HepG2 (cell line): ENCODE data around the gene ALDH7A1. TPM values are rescaled to one million over a fixed set of nuclear protein-coding genes. Genes with fewer than 3 reads are reported as not detected.

Experiments
- ATAC-seq: fragments of 200-7000 bp; cut with Tn5 transposase; 3 replicates; pipeline ENCODE4 v1.9.1; 2020; ENCODE audit warnings: mild to moderate bottlenecking, moderate library complexity
- BruUV-seq: library from RNA; stranded (reverse); fragments of 400-500 nt; replicated peaks from 2 replicates; lab custom pipeline; 2021; lab: Mats Ljungman, UMichigan
- CTCF ChIA-PET: fragments of 300-600 bp; formaldehyde crosslinking; extraction: SDS; loops from one replicate; lab custom pipeline; 2021; ENCODE audit warnings: low total read pairs, inconsistent platforms, low intra/inter-chr PET ratio; lab: Yijun Ruan, JAX
- POLR2A ChIA-PET: fragments of 350-600 bp; sonication (Branson Sonifier 250); formaldehyde crosslinking; loops from one replicate; lab custom pipeline; 2020; ENCODE audit warnings: antibody characterized with exemption, inconsistent platforms; lab: Yijun Ruan, JAX
- DNase-seq: peaks from one replicate; pipeline ENCODE4 v3.0.0-alpha.2; 2015; ENCODE audit warnings: low spot score
- FAIRE-seq: peaks from 3 replicates; lab custom pipeline; 2011; peaks lifted over from hg19 to GRCh38; lab: Jason Lieb, UNC
- H2AFZ ChIP-seq: one replicate; pipeline ENCODE4 v1.6.1; 2011; ENCODE audit warnings: low read length, inconsistent platforms
- H3K27ac ChIP-seq: fragments of 300-600 bp; 3 replicates; pipeline ENCODE4 v1.8.0; 2011; ENCODE audit warnings: mixed run types, mild to moderate bottlenecking, mixed read lengths, low read length, inconsistent platforms; ENCODE audit not compliant: insufficient read depth; ENCODE audit errors: extremely low read length
- H3K27me3 ChIP-seq, 2 experiments: fragments of 200-600 bp in 1 of 2; 2 replicates in 1 of 2; 3 replicates in 1 of 2; pipeline versions ENCODE4 v1.6.0 to v1.8.0; 2011; ENCODE audit warnings: low read length in 2 of 2, mild to moderate bottlenecking in 2 of 2, moderate library complexity in 2 of 2, inconsistent platforms in 1 of 2; ENCODE audit not compliant: insufficient read depth in 2 of 2, control insufficient read depth in 1 of 2
- H3K36me3 ChIP-seq, 2 experiments: fragments of 200-600 bp in 1 of 2; replicated peaks in 1 of 2; 2 replicates in 1 of 2; 3 replicates in 1 of 2; pipeline versions ENCODE4 v1.5.1 to v1.8.0; 2011; ENCODE audit warnings: low read length in 2 of 2, inconsistent platforms in 1 of 2; ENCODE audit not compliant: insufficient read depth in 2 of 2, control insufficient read depth in 1 of 2
- H3K4me1 ChIP-seq: 2 replicates; pipeline ENCODE4 v1.5.1; 2012; ENCODE audit warnings: low read length, inconsistent platforms; ENCODE audit not compliant: insufficient read depth
- H3K4me2 ChIP-seq: 2 replicates; pipeline ENCODE4 v1.6.0; 2011; ENCODE audit warnings: low read depth, low read length, inconsistent platforms
- H3K4me3 ChIP-seq, 3 experiments: fragments of 200-600 bp in 1 of 3; sonication (generic), shearing (Covaris generic) in 1 of 3; replicated peaks in 1 of 3; 2 replicates each; pipeline ENCODE4 v1.5.1; 2011 to 2016; ENCODE audit warnings: low read length in 3 of 3, inconsistent platforms in 2 of 3, low read depth in 2 of 3, mild to moderate bottlenecking in 2 of 3, control low read depth in 1 of 3, mixed read lengths in 1 of 3; ENCODE audit not compliant: insufficient read depth in 1 of 3
- H3K79me2 ChIP-seq: one replicate; pipeline ENCODE4 v1.6.1; 2011; ENCODE audit warnings: low read length, inconsistent platforms; ENCODE audit not compliant: insufficient read depth
- H3K9ac ChIP-seq: 2 replicates; pipeline ENCODE4 v1.6.0; 2011; ENCODE audit warnings: mild to moderate bottlenecking, low read depth, low read length, inconsistent platforms; ENCODE audit not compliant: insufficient read depth
- H3K9me3 ChIP-seq: 2 replicates; pipeline ENCODE4 v1.5.1; 2012; ENCODE audit warnings: mild to moderate bottlenecking, low read length
- H4K20me1 ChIP-seq: 2 replicates; pipeline ENCODE4 v1.6.0; 2011; ENCODE audit warnings: inconsistent platforms, mild to moderate bottlenecking, low read length, moderate library complexity; ENCODE audit not compliant: insufficient read depth
- CEBPG ChIP-seq: IDR thresholded peaks from 2 replicates; pipeline ENCODE4 v1.6.1; 2016
- DPF2 ChIP-seq: sonication (generic); formaldehyde crosslinking; IDR thresholded peaks from 2 replicates; pipeline ENCODE4 v1.4.0; 2020; ENCODE audit warnings: mild to moderate bottlenecking, low read depth, missing genetic modification reagents, borderline replicate concordance
- ESRRA ChIP-seq: sonication (generic); formaldehyde crosslinking; IDR thresholded peaks from 2 replicates; pipeline ENCODE4 v1.5.1; 2020; ENCODE audit warnings: mild to moderate bottlenecking, low read depth, missing genetic modification reagents
- GABPA ChIP-seq, 2 experiments: IDR thresholded peaks; 2 replicates each; pipeline ENCODE4 v1.6.1; 2011 to 2016; ENCODE audit warnings: low read depth in 2 of 2, low read length in 1 of 2, missing biosample characterization in 1 of 2, missing genetic modification characterization in 1 of 2
- KDM1A ChIP-seq: IDR thresholded peaks from 2 replicates; pipeline ENCODE4 v1.6.1; 2016; ENCODE audit warnings: missing compliant biosample characterization
- KLF6 ChIP-seq: IDR thresholded peaks from 2 replicates; pipeline ENCODE4 v1.8.0; 2016; ENCODE audit warnings: missing biosample characterization, missing genetic modification reagents
- MAZ ChIP-seq, 2 experiments: sonication (generic) in 1 of 2; formaldehyde crosslinking in 1 of 2; IDR thresholded peaks; 2 replicates each; pipeline versions ENCODE4 v1.5.0 to v1.6.1; 2012 to 2020; ENCODE audit warnings: low read depth in 2 of 2, mild to moderate bottlenecking in 2 of 2, borderline replicate concordance in 1 of 2, improper control_type of control experiment in 1 of 2, low read length in 1 of 2, missing genetic modification reagents in 1 of 2, moderate library complexity in 1 of 2
- MZF1 ChIP-seq: sonication (generic); formaldehyde crosslinking; IDR thresholded peaks from 2 replicates; pipeline ENCODE4 v1.8.1; 2023; ENCODE audit warnings: mild to moderate bottlenecking, missing genetic modification reagents, borderline replicate concordance
- NFE2 ChIP-seq: sonication (generic); formaldehyde crosslinking; IDR thresholded peaks from 2 replicates; pipeline ENCODE4 v1.4.0; 2020; ENCODE audit warnings: missing genetic modification reagents
- NFIB ChIP-seq: sonication (generic); formaldehyde crosslinking; IDR thresholded peaks from 2 replicates; pipeline ENCODE4 v1.9.0; 2021; ENCODE audit warnings: missing genetic modification reagents, mild to moderate bottlenecking, borderline replicate concordance
- SNAPC5 ChIP-seq: sonication (generic); formaldehyde crosslinking; IDR thresholded peaks from 2 replicates; pipeline ENCODE4 v1.8.1; 2023; ENCODE audit warnings: mild to moderate bottlenecking, missing genetic modification reagents, borderline replicate concordance
- SP4 ChIP-seq: sonication (generic); formaldehyde crosslinking; IDR thresholded peaks from 2 replicates; pipeline ENCODE4 v1.8.1; 2023; ENCODE audit warnings: mild to moderate bottlenecking, missing genetic modification reagents
- SYNCRIP ChIP-seq: fragments of 200-400 bp; formaldehyde crosslinking; IDR thresholded peaks from 2 replicates; pipeline ENCODE4 v1.6.1; 2018; ENCODE audit warnings: mild to moderate bottlenecking, low read depth, low read length; ENCODE audit not compliant: insufficient read depth
- ZBTB1 ChIP-seq: sonication (generic); formaldehyde crosslinking; IDR thresholded peaks from 2 replicates; pipeline ENCODE4 v1.4.0; 2020; ENCODE audit warnings: missing genetic modification reagents, borderline replicate concordance
- ZBTB38 ChIP-seq: sonication (generic); formaldehyde crosslinking; IDR thresholded peaks from 2 replicates; pipeline ENCODE4 v1.5.1; 2020; ENCODE audit warnings: mild to moderate bottlenecking, missing genetic modification reagents
- ZNF337 ChIP-seq: sonication (generic); formaldehyde crosslinking; IDR thresholded peaks from 2 replicates; pipeline ENCODE4 v1.5.1; 2020; ENCODE audit warnings: missing genetic modification reagents, low read depth, mild to moderate bottlenecking, borderline replicate concordance
- ZNF7 ChIP-seq: IDR thresholded peaks from 2 replicates; pipeline ENCODE4 v1.6.1; 2016; ENCODE audit warnings: missing biosample characterization, missing genetic modification reagents
- WGBS: methylation state at CpG from one replicate; pipeline ENCODE4 v1.1.6; 2017; ENCODE audit warnings: low lambda C conversion rate; 5-methylcytosine and 5-hydroxymethylcytosine counted together
- in situ Hi-C: cut with HindIII; loops from 2 replicates; pipeline ENCODE4 v1.10.0; 2017; ENCODE audit warnings: low pct_unique_long_range_greater_than_20kb; ENCODE audit not compliant: extremely low pct_ligation_motif_present
- intact Hi-C: fragments of 100-400 bp; cut with micrococcal nuclease; formaldehyde crosslinking; loops from one replicate; pipeline ENCODE4 v1.10.0; 2022; ENCODE audit not compliant: unreplicated experiment
- polyA plus RNA-seq, 8 experiments: library from polyadenylated mRNA; depleted of rRNA in 3 of 8; stranded (reverse) in 7 of 8; unstranded in 1 of 8; fragments of >200 nt; fragmentation: Illumina TruSeq in 4 of 8; extraction: Trizol in 4 of 8; gene quantifications; 2 replicates each; pipeline versions ENCODE4 v1.2.1 to v1.2.3, GENCODE V29; 2011 to 2016; ENCODE audit warnings: low read depth in 4 of 8, missing spikeins in 1 of 8, mixed read lengths in 1 of 8; ENCODE audit not compliant: insufficient read depth in 1 of 8
- total RNA-seq, 5 experiments: library from RNA; depleted of rRNA; stranded (reverse); fragments of >200 nt; fragmentation: Illumina TruSeq; extraction: Trizol; gene quantifications; 2 replicates each; pipeline ENCODE4 v1.2.3, GENCODE V29; 2016; ENCODE audit warnings: low read depth in 1 of 5
- TF ChIP-seq, protein P1 (sequence below): sonication (generic); formaldehyde crosslinking; IDR thresholded peaks from 2 replicates; pipeline ENCODE4 v1.5.0; 2020; ENCODE audit warnings: missing genetic modification reagents

The ALDH7A1 gene
- total and polyA plus RNA-seq, 2 of the 13 experiments (the other 11 are each of a cell fraction or from before 2014, with no cell fraction given), result 69.0 to 100 TPM

DNA sequence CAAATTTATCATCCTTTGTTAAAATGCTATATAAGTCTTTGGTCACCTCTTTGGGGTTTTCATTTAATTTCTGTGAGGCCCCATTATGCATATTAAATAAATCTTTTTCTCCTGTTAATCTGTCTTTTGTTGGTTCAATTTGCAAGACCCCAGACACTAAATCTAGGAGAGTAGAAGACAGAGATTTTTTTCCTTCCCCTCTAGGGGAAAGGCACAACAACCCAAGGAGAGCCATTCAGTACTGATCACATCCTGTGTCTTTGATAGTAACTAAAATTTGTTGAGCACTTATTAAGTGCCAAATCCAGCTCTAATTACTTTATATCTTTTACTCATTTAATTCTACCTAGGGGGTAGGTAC is 74.4 kb downstream of the ALDH7A1 start:
- Histone ChIP-seq H3K9me3 (no peaks in the 10 kb centered on the region), H4K20me1 (no peaks in the 10 kb centered on the region), H3K4me1 (no peaks in the 10 kb centered on the region; the same call in 1 of the 2 replicates), H3K27ac (no peak overlapping the region), H3K27me3 (no peaks in the 10 kb centered on the region), H3K79me2 (no peaks in the 10 kb centered on the region), H3K36me3 (no peaks in the 10 kb centered on the region), H3K9ac (no peak overlapping the region), H2AFZ (no peak overlapping the region), H3K4me3 (no peak overlapping the region), H3K4me2 (no peak overlapping the region)
- ChIA-PET CTCF (no interaction called here), POLR2A (no interaction called here)
- ATAC-seq (no peak), DNase-seq (no peak), FAIRE-seq (no peak)
- BruUV-seq, result no TSS peak
- intact Hi-C loops, result no loop called here
- no peak for TF ChIP-seq GABPA (IDR thresholded peaks at IDR 0.05; ENCODE audit: low read depth, low read length)
- no peak for TF ChIP-seq GABPA (CRISPR knock-in tag; IDR thresholded peaks at IDR 0.05; ENCODE audit: low read depth)
- no peak for TF ChIP-seq SNAPC5 (CRISPR knock-in tag)
- TF ChIP-seq ESRRA (CRISPR knock-in tag), result no peak
- in situ Hi-C loops, result no loop called here

DNA sequence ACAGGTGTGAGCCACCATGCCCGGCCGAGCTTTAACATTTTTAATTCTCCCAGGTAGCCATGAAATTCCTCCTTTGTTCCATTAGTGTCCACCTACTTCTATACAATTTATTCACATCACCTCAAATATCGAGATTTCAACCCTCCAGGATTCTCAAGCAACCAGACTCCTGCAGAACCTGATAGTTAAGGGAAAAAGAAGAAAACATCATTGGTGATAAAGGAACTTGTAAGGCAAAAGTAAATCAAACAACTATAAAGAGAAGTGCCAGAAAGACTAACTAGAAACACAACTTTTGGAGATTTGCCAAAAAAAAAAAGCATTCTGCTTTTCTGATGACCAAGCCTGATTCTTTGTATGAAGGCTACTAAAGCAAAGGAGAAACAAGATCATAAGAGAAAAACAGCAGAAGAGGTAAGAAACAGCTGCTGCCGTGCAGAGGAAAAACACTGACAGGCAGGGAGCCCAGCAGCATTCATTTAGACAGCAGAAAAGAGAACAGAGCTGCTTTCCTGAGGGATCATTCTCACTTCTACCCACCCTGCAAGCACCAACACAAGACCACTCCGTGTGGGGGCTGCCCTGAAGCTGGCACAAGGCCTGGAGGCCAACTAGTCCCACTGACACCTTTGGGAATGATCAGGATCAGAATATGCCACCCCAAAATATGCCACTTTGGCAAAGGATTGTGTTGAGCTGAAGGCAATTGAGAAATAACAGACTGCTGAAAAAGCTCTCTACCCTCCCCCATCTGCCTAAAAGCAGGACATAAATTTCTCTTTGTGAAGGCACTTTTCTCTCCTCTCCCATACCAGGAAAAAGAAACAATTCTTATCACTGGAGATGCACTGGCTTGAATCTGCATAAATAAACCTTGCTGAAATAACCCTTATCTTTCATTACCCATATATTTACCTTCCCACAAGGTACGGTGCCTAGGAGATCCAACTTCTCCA is 75.1 kb downstream of the ALDH7A1 start:
- H3K4me2 ChIP-seq, result no peak overlapping the region
- ChIA-PET POLR2A (interaction anchor here (0.9 kb wide), 1 partner anchor 149 kb away, joined by 3 read pairs; no protein-coding TSS in a partner anchor), CTCF (no interaction called here)
- FAIRE-seq, result no peak
- no peak overlapping the region for H3K9ac ChIP-seq
- H4K20me1 ChIP-seq, result no peaks in the 10 kb centered on the region
- no peaks in the 10 kb centered on the region for H3K79me2 ChIP-seq
- H3K4me1 ChIP-seq, result no peaks in the 10 kb centered on the region; the same call in 1 of the 2 replicates
- WGBS, result 12% methylated on average over 6 of the region's 6 CpGs
- H3K36me3 ChIP-seq, result no peaks in the 10 kb centered on the region
- no peaks in the 10 kb centered on the region for H3K27me3 ChIP-seq
- no peak for DNase-seq
- BruUV-seq, result no TSS peak
- H3K4me3 ChIP-seq, result no peak overlapping the region
- H3K9me3 ChIP-seq, result no peaks in the 10 kb centered on the region
- H3K27ac ChIP-seq, result no peak overlapping the region
- in situ Hi-C loops, result no loop called here
- peak overlapping the region; percentile 46 for H2AFZ ChIP-seq
- intact Hi-C loops, result no loop called here
- no peak for ATAC-seq
- TF ChIP-seq CEBPG (CRISPR knock-in tag) (no peak), ZBTB38 (CRISPR knock-in tag) (no peak), DPF2 (CRISPR knock-in tag) (no peak), KDM1A (CRISPR knock-in tag) (no peak), MAZ (IDR thresholded peaks at IDR 0.05; ENCODE audit: borderline replicate concordance, low read depth, low read length) (no peak), MAZ (CRISPR knock-in tag; IDR thresholded peaks at IDR 0.05; ENCODE audit: low read depth) (no peak), SYNCRIP (no peak), NFIB (CRISPR knock-in tag) (no peak), ZNF7 (CRISPR knock-in tag) (no peak), MZF1 (CRISPR knock-in tag) (no peak), NFE2 (CRISPR knock-in tag) (no peak), ZBTB1 (no peak), ZNF337 (CRISPR knock-in tag) (no peak), KLF6 (CRISPR knock-in tag) (no peak), SP4 (no peak)
- TF ChIP-seq, protein P1, sequence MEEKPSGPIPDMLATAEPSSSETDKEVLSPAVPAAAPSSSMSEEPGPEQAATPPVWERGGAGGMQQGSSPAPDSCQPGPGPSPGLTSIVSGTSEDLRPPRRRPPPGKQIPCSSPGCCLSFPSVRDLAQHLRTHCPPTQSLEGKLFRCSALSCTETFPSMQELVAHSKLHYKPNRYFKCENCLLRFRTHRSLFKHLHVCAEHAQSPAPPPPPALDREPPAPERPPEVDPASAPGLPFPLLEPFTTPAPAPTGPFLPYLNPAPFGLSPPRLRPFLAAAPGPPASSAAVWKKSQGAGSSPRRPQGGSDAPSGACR (CRISPR knock-in tag), result no peak
